Measurements from ENCODE around the gene SORT1. TPM values are rescaled to one million over a fixed set of nuclear protein-coding genes. Genes with fewer than 3 reads are reported as not detected.
A peak's percentile ranks its signal among the peaks of the same experiment; 100 is the strongest.

SORT1 gene
- total and polyA plus RNA-seq, 2 of the 13 experiments (the other 11 are each of a cell fraction or from before 2014, with no cell fraction given): 32.4 to 93.0 TPM

DNA sequence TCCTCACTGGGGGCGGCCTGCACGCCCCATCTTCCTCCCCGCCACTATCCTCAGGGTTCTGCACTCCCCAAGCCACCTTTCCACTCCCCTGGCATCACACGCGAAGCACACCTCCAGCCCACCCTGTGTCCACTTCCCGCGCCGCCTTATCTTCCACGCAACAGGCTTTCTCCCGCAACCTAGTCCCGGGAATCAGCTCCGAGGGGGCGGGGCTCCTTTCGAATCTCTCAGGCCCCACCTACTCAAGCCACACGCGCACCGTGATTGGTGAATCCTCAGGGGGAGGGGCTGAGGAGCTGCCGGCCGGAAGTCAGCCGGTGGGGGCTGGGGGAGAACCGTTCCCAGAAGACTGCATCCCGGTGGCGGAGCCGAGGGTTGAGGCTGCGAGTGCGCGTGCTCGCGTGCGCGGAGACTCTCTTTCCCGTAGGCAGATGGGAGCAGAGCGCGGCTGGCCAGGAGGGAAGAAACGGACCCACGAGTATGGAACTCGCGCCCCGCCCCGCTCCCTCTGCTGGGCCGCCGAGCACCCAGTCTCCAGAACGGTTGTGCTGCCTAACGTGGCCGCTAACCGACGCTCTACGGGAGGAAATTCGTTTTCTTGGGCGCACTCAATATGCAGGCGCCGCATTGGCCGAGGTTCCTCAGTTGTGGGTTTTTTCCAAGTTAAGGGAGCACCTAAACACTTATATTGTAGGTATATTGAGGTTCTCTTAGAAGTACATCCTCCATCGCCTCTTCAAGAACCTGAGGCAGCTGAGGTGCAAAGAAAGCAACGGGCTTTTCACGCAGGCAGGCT is 114.6 kb downstream of the SORT1 start, which contains the start of gene PSRC1 (continued):
- TF ChIP-seq, protein P1, sequence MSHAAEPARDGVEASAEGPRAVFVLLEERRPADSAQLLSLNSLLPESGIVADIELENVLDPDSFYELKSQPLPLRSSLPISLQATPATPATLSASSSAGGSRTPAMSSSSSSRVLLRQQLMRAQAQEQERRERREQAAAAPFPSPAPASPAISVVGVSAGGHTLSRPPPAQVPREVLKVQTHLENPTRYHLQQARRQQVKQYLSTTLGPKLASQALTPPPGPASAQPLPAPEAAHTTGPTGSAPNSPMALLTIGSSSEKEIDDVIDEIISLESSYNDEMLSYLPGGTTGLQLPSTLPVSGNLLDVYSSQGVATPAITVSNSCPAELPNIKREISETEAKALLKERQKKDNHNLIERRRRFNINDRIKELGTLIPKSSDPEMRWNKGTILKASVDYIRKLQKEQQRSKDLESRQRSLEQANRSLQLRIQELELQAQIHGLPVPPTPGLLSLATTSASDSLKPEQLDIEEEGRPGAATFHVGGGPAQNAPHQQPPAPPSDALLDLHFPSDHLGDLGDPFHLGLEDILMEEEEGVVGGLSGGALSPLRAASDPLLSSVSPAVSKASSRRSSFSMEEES (CRISPR knock-in tag; IDR thresholded peaks at IDR 0.05): peak; percentile 40; the same call in 1 of the 2 replicates
- peak; percentile 73; the same call in 1 of the 2 replicates for TF ChIP-seq ZNF792 (CRISPR knock-in tag; IDR thresholded peaks at IDR 0.05)
- peak; percentile 90; the same call in 1 of the 2 replicates for TF ChIP-seq SNAPC2 (CRISPR knock-in tag; IDR thresholded peaks at IDR 0.05)
- TF ChIP-seq MIER3 (CRISPR knock-in tag; IDR thresholded peaks at IDR 0.05; ENCODE audit: borderline replicate concordance): no peak
- no peak for TF ChIP-seq PHB2 (IDR thresholded peaks at IDR 0.05; ENCODE audit: partially characterized antibody)
- peak; percentile 72; the same call in 1 of the 2 replicates for TF ChIP-seq HIVEP1 (CRISPR knock-in tag; IDR thresholded peaks at IDR 0.05)
- peak; percentile 54; the same call in 1 of the 2 replicates for TF ChIP-seq ZNF292 (CRISPR knock-in tag; IDR thresholded peaks at IDR 0.05; ENCODE audit: borderline replicate concordance, low read depth)
- TF ChIP-seq ZNF7 (CRISPR knock-in tag; IDR thresholded peaks at IDR 0.05): no peak
- no peak for TF ChIP-seq ZNF180 (CRISPR knock-in tag; IDR thresholded peaks at IDR 0.05; ENCODE audit: borderline replicate concordance, low read depth)
- TF ChIP-seq PHF5A (CRISPR knock-in tag; IDR thresholded peaks at IDR 0.05; ENCODE audit: low read depth, unreplicated experiment): peak; percentile 47
- peak; percentile 79 for TF ChIP-seq KMT2B (CRISPR knock-in tag; IDR thresholded peaks at IDR 0.05)
- TF ChIP-seq ZNF619 (CRISPR knock-in tag; IDR thresholded peaks at IDR 0.05): peak; percentile 56; the same call in 1 of the 2 replicates
- TF ChIP-seq JUN (CRISPR knock-in tag; IDR thresholded peaks at IDR 0.05): no peak
- no peak for TF ChIP-seq SKI (IDR thresholded peaks at IDR 0.05; ENCODE audit: partially characterized antibody)
- TF ChIP-seq, protein P2, sequence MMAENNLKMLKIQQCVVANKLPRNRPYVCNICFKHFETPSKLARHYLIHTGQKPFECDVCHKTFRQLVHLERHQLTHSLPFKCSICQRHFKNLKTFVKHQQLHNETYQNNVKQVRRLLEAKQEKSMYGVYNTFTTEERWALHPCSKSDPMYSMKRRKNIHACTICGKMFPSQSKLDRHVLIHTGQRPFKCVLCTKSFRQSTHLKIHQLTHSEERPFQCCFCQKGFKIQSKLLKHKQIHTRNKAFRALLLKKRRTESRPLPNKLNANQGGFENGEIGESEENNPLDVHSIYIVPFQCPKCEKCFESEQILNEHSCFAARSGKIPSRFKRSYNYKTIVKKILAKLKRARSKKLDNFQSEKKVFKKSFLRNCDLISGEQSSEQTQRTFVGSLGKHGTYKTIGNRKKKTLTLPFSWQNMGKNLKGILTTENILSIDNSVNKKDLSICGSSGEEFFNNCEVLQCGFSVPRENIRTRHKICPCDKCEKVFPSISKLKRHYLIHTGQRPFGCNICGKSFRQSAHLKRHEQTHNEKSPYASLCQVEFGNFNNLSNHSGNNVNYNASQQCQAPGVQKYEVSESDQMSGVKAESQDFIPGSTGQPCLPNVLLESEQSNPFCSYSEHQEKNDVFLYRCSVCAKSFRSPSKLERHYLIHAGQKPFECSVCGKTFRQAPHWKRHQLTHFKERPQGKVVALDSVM (CRISPR knock-in tag; IDR thresholded peaks at IDR 0.05): peak; percentile 57
- 0 out of 2 replicates have a peak, but pooled peaks have one; percentile 12 for TF ChIP-seq TGIF2 (CRISPR knock-in tag; IDR thresholded peaks at IDR 0.05)
- peak; percentile 79 for TF ChIP-seq TARDBP (CRISPR knock-in tag; IDR thresholded peaks at IDR 0.05)
- TF ChIP-seq MEF2D (CRISPR knock-in tag; IDR thresholded peaks at IDR 0.05): peak; percentile 45; the same call in 1 of the 2 replicates
- peak; percentile 81 for TF ChIP-seq HDAC1 (CRISPR knock-in tag; IDR thresholded peaks at IDR 0.05)
- peak; percentile 20 for TF ChIP-seq STAG1 (CRISPR knock-in tag; IDR thresholded peaks at IDR 0.05)
- 0 out of 2 replicates have a peak, but pooled peaks have one; percentile 75 for TF ChIP-seq MTA1 (CRISPR knock-in tag; IDR thresholded peaks at IDR 0.05; ENCODE audit: borderline replicate concordance)
- peak; percentile 88 for TF ChIP-seq KAT8 (CRISPR knock-in tag; IDR thresholded peaks at IDR 0.05)
- TF ChIP-seq, protein P3, sequence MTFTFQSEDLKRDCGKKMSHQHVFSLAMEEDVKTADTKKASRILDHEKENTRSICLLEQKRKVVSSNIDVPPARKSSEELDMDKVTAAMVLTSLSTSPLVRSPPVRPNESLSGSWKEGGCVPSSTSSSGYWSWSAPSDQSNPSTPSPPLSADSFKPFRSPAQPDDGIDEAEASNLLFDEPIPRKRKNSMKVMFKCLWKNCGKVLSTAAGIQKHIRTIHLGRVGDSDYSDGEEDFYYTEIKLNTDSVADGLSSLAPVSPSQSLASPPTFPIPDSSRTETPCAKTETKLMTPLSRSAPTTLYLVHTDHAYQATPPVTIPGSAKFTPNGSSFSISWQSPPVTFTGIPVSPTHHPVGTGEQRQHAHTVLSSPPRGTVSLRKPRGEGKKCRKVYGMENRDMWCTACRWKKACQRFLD (CRISPR knock-in tag; IDR thresholded peaks at IDR 0.05; ENCODE audit: borderline replicate concordance): peak; percentile 39; the same call in 1 of the 2 replicates
- peak; percentile 75; the same call in 1 of the 2 replicates for TF ChIP-seq ZNF878 (CRISPR knock-in tag; IDR thresholded peaks at IDR 0.05)
- no peak for TF ChIP-seq ZNF569 (CRISPR knock-in tag; IDR thresholded peaks at IDR 0.05; ENCODE audit: borderline replicate concordance)
- TF ChIP-seq ZBTB7A (CRISPR knock-in tag; IDR thresholded peaks at IDR 0.05): no peak
- peak; percentile 57; the same call in 1 of the 2 replicates for TF ChIP-seq ZSCAN9 (CRISPR knock-in tag; IDR thresholded peaks at IDR 0.05; ENCODE audit: borderline replicate concordance)
- peak; percentile 60; the same call in 1 of the 2 replicates for TF ChIP-seq ZNF205 (CRISPR knock-in tag; IDR thresholded peaks at IDR 0.05)
